HepG2 (cell line): ENCODE measurements around the gene PPARA. TPM values are rescaled to one million over a fixed set of nuclear protein-coding genes. Genes with fewer than 3 reads are reported as not detected.
A peak's percentile ranks its signal among the peaks of the same experiment; 100 is the strongest.

ENCODE experiments used
- ATAC-seq: fragments of 200-7000 bp; cut with Tn5 transposase; 3 replicates; pipeline ENCODE4 v1.9.1; 2020; ENCODE audit warnings: mild to moderate bottlenecking, moderate library complexity
- BruUV-seq: library from RNA; stranded (reverse); fragments of 400-500 nt; replicated peaks from 2 replicates; lab custom pipeline; 2021; lab: Mats Ljungman, UMichigan
- CTCF ChIA-PET: fragments of 300-600 bp; formaldehyde crosslinking; extraction: SDS; loops from one replicate; lab custom pipeline; 2021; ENCODE audit warnings: low total read pairs, inconsistent platforms, low intra/inter-chr PET ratio; lab: Yijun Ruan, JAX
- POLR2A ChIA-PET: fragments of 350-600 bp; sonication (Branson Sonifier 250); formaldehyde crosslinking; loops from one replicate; lab custom pipeline; 2020; ENCODE audit warnings: antibody characterized with exemption, inconsistent platforms; lab: Yijun Ruan, JAX
- DNase-seq: peaks from one replicate; pipeline ENCODE4 v3.0.0-alpha.2; 2015; ENCODE audit warnings: low spot score
- FAIRE-seq: peaks from 3 replicates; lab custom pipeline; 2011; peaks lifted over from hg19 to GRCh38; lab: Jason Lieb, UNC
- H2AFZ ChIP-seq: one replicate; pipeline ENCODE4 v1.6.1; 2011; ENCODE audit warnings: low read length, inconsistent platforms
- H3K27ac ChIP-seq: fragments of 300-600 bp; 3 replicates; pipeline ENCODE4 v1.8.0; 2011; ENCODE audit warnings: mixed run types, mild to moderate bottlenecking, mixed read lengths, low read length, inconsistent platforms; ENCODE audit not compliant: insufficient read depth; ENCODE audit errors: extremely low read length
- H3K27me3 ChIP-seq, 2 experiments: fragments of 200-600 bp in 1 of 2; 2 replicates in 1 of 2; 3 replicates in 1 of 2; pipeline versions ENCODE4 v1.6.0 to v1.8.0; 2011; ENCODE audit warnings: low read length in 2 of 2, mild to moderate bottlenecking in 2 of 2, moderate library complexity in 2 of 2, inconsistent platforms in 1 of 2; ENCODE audit not compliant: insufficient read depth in 2 of 2, control insufficient read depth in 1 of 2
- H3K36me3 ChIP-seq, 2 experiments: fragments of 200-600 bp in 1 of 2; replicated peaks in 1 of 2; 2 replicates in 1 of 2; 3 replicates in 1 of 2; pipeline versions ENCODE4 v1.5.1 to v1.8.0; 2011; ENCODE audit warnings: low read length in 2 of 2, inconsistent platforms in 1 of 2; ENCODE audit not compliant: insufficient read depth in 2 of 2, control insufficient read depth in 1 of 2
- H3K4me1 ChIP-seq: 2 replicates; pipeline ENCODE4 v1.5.1; 2012; ENCODE audit warnings: low read length, inconsistent platforms; ENCODE audit not compliant: insufficient read depth
- H3K4me2 ChIP-seq: 2 replicates; pipeline ENCODE4 v1.6.0; 2011; ENCODE audit warnings: low read depth, low read length, inconsistent platforms
- H3K4me3 ChIP-seq, 3 experiments: fragments of 200-600 bp in 1 of 3; sonication (generic), shearing (Covaris generic) in 1 of 3; replicated peaks in 1 of 3; 2 replicates each; pipeline ENCODE4 v1.5.1; 2011 to 2016; ENCODE audit warnings: low read length in 3 of 3, inconsistent platforms in 2 of 3, low read depth in 2 of 3, mild to moderate bottlenecking in 2 of 3, control low read depth in 1 of 3, mixed read lengths in 1 of 3; ENCODE audit not compliant: insufficient read depth in 1 of 3
- H3K79me2 ChIP-seq: one replicate; pipeline ENCODE4 v1.6.1; 2011; ENCODE audit warnings: low read length, inconsistent platforms; ENCODE audit not compliant: insufficient read depth
- H3K9ac ChIP-seq: 2 replicates; pipeline ENCODE4 v1.6.0; 2011; ENCODE audit warnings: mild to moderate bottlenecking, low read depth, low read length, inconsistent platforms; ENCODE audit not compliant: insufficient read depth
- H3K9me3 ChIP-seq: 2 replicates; pipeline ENCODE4 v1.5.1; 2012; ENCODE audit warnings: mild to moderate bottlenecking, low read length
- H4K20me1 ChIP-seq: 2 replicates; pipeline ENCODE4 v1.6.0; 2011; ENCODE audit warnings: inconsistent platforms, mild to moderate bottlenecking, low read length, moderate library complexity; ENCODE audit not compliant: insufficient read depth
- HNRNPL ChIP-seq: fragments of 200-400 bp; formaldehyde crosslinking; IDR thresholded peaks from 2 replicates; pipeline ENCODE4 v1.6.1; 2017; ENCODE audit warnings: mild to moderate bottlenecking, low read depth, low read length
- MAZ ChIP-seq, 2 experiments: sonication (generic) in 1 of 2; formaldehyde crosslinking in 1 of 2; IDR thresholded peaks; 2 replicates each; pipeline versions ENCODE4 v1.5.0 to v1.6.1; 2012 to 2020; ENCODE audit warnings: low read depth in 2 of 2, mild to moderate bottlenecking in 2 of 2, borderline replicate concordance in 1 of 2, improper control_type of control experiment in 1 of 2, low read length in 1 of 2, missing genetic modification reagents in 1 of 2, moderate library complexity in 1 of 2
- TOPORS ChIP-seq: sonication (generic); formaldehyde crosslinking; IDR thresholded peaks from 2 replicates; pipeline ENCODE4 v1.8.0; 2023; ENCODE audit warnings: mild to moderate bottlenecking, missing genetic modification reagents
- ZNF383 ChIP-seq: sonication (generic); formaldehyde crosslinking; IDR thresholded peaks from 2 replicates; pipeline ENCODE4 v1.4.0; 2020; ENCODE audit warnings: missing genetic modification reagents, mild to moderate bottlenecking, borderline replicate concordance
- WGBS: methylation state at CpG from one replicate; pipeline ENCODE4 v1.1.6; 2017; ENCODE audit warnings: low lambda C conversion rate; 5-methylcytosine and 5-hydroxymethylcytosine counted together
- in situ Hi-C: cut with HindIII; loops from 2 replicates; pipeline ENCODE4 v1.10.0; 2017; ENCODE audit warnings: low pct_unique_long_range_greater_than_20kb; ENCODE audit not compliant: extremely low pct_ligation_motif_present
- intact Hi-C: fragments of 100-400 bp; cut with micrococcal nuclease; formaldehyde crosslinking; loops from one replicate; pipeline ENCODE4 v1.10.0; 2022; ENCODE audit not compliant: unreplicated experiment
- polyA plus RNA-seq, 8 experiments: library from polyadenylated mRNA; depleted of rRNA in 3 of 8; stranded (reverse) in 7 of 8; unstranded in 1 of 8; fragments of >200 nt; fragmentation: Illumina TruSeq in 4 of 8; extraction: Trizol in 4 of 8; gene quantifications; 2 replicates each; pipeline versions ENCODE4 v1.2.1 to v1.2.3, GENCODE V29; 2011 to 2016; ENCODE audit warnings: low read depth in 4 of 8, missing spikeins in 1 of 8, mixed read lengths in 1 of 8; ENCODE audit not compliant: insufficient read depth in 1 of 8
- total RNA-seq, 5 experiments: library from RNA; depleted of rRNA; stranded (reverse); fragments of >200 nt; fragmentation: Illumina TruSeq; extraction: Trizol; gene quantifications; 2 replicates each; pipeline ENCODE4 v1.2.3, GENCODE V29; 2016; ENCODE audit warnings: low read depth in 1 of 5
- TF ChIP-seq, protein P1 (sequence below): sonication (generic); formaldehyde crosslinking; IDR thresholded peaks from 2 replicates; pipeline ENCODE4 v1.4.0; 2020; ENCODE audit warnings: missing genetic modification reagents

The PPARA gene
- total and polyA plus RNA-seq, 2 of the 13 experiments (the other 11 are each of a cell fraction or from before 2014, with no cell fraction given): 18.2 to 24.7 TPM

DNA sequence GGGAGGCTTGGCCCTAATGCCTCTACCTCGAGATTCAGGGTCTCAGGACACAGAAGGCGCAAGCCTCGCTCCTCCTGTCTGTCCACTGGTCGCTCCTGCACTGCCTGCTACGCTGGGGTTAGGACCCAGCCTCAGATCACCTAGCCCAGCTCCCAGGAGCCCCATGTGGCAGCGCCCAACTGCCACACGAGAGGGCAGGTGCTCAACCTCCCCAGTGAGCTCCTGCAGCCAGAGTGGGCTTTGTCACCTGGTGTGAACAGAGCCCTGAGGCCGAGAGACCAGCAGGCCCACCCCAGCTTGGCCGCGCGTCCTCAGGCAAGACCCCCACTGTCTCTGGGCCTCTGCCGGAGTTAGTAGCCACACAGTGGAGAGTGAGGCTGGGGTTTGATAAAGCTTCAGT is 21.7 kb upstream of the PPARA start:
- Histone ChIP-seq H3K4me2 (no peak overlapping the region; the same call in 1 of the 2 replicates), H3K27me3 (peaks cover 8 to 30% of the 10 kb centered on the region in 2 experiments; a peak in 4 of 5 replicates), H3K27ac (no peak overlapping the region), H3K79me2 (no peaks in the 10 kb centered on the region), H3K36me3 (no peaks in the 10 kb centered on the region), H3K4me3 (no peak overlapping the region; a peak in 1 of 6 replicates), H3K9me3 (no peaks in the 10 kb centered on the region), H3K9ac (no peak overlapping the region), H3K4me1 (peaks cover 86% of the 10 kb centered on the region), H2AFZ (no peak overlapping the region)
- ChIA-PET POLR2A (interaction anchor here (0.7 to 1.2 kb wide), 2 partner anchors 18 to 168 kb away, joined by 3 to 4 read pairs; partner anchors contain the start of gene GTSE1), CTCF (no interaction called here)
- DNase-seq (no peak), ATAC-seq (peak; percentile 10)
- intact Hi-C loops (no loop called here), in situ Hi-C loops (loop anchor here (25.0 kb wide), 1 partner anchor 409 kb away; the partner anchor contains the start of gene CELSR1)
- WGBS: no CpG with 5 or more reads among the region's 12 CpGs
- TF ChIP-seq HNRNPL: peak; percentile 80
- TF ChIP-seq, protein P1, sequence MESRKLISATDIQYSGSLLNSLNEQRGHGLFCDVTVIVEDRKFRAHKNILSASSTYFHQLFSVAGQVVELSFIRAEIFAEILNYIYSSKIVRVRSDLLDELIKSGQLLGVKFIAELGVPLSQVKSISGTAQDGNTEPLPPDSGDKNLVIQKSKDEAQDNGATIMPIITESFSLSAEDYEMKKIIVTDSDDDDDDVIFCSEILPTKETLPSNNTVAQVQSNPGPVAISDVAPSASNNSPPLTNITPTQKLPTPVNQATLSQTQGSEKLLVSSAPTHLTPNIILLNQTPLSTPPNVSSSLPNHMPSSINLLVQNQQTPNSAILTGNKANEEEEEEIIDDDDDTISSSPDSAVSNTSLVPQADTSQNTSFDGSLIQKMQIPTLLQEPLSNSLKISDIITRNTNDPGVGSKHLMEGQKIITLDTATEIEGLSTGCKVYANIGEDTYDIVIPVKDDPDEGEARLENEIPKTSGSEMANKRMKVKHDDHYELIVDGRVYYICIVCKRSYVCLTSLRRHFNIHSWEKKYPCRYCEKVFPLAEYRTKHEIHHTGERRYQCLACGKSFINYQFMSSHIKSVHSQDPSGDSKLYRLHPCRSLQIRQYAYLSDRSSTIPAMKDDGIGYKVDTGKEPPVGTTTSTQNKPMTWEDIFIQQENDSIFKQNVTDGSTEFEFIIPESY: peak; percentile 99
- no peak for TF ChIP-seq TOPORS (CRISPR knock-in tag)
- TF ChIP-seq ZNF383 (CRISPR knock-in tag): no peak
- TF ChIP-seq MAZ (IDR thresholded peaks at IDR 0.05; ENCODE audit: borderline replicate concordance, low read depth, low read length): no peak
- no peak for TF ChIP-seq MAZ (CRISPR knock-in tag; IDR thresholded peaks at IDR 0.05; ENCODE audit: low read depth)
- TF ChIP-seq, all 625 proteins: peak for 2
- BruUV-seq: no TSS peak
- H4K20me1 ChIP-seq: no peaks in the 10 kb centered on the region
- no peak for FAIRE-seq
